ENCODE data around the gene SREBF2. TPM values are rescaled to one million over a fixed set of nuclear protein-coding genes. Genes with fewer than 3 reads are reported as not detected.
A peak's percentile ranks its signal among the peaks of the same experiment; 100 is the strongest.

Gene SREBF2
- total RNA-seq, 4 donors from 2014 or later: 97.5 to 160 (median 146) TPM

DNA sequence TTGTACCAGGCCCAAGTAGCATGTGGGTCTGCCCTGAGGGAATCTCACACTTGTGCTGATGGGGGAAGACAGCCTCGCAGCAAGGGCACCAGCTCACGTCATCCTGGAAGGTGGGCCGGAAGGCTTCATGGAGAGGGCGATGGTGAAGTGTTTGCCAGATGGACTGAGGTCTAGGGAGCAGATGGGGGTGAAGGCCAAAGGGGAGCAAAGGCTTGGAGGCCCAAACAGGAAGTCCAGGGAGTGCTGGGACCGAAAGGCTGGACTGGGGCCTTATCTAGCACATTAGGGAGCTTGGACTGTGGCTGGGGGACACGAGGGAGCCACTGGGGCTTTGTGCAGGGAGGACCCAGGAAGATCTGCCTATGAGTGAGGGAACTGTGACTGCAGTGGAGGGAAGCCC is 94.9 kb downstream of the SREBF2 start:
- no peak overlapping the region for H3K4me3 ChIP-seq
- H3K27ac ChIP-seq: no peak overlapping the region
- peaks cover 13% of the 10 kb centered on the region for H3K4me1 ChIP-seq
- H3K36me3 ChIP-seq: no peaks in the 10 kb centered on the region
- no peaks in the 10 kb centered on the region for H3K9me3 ChIP-seq
- TF ChIP-seq, protein P1, sequence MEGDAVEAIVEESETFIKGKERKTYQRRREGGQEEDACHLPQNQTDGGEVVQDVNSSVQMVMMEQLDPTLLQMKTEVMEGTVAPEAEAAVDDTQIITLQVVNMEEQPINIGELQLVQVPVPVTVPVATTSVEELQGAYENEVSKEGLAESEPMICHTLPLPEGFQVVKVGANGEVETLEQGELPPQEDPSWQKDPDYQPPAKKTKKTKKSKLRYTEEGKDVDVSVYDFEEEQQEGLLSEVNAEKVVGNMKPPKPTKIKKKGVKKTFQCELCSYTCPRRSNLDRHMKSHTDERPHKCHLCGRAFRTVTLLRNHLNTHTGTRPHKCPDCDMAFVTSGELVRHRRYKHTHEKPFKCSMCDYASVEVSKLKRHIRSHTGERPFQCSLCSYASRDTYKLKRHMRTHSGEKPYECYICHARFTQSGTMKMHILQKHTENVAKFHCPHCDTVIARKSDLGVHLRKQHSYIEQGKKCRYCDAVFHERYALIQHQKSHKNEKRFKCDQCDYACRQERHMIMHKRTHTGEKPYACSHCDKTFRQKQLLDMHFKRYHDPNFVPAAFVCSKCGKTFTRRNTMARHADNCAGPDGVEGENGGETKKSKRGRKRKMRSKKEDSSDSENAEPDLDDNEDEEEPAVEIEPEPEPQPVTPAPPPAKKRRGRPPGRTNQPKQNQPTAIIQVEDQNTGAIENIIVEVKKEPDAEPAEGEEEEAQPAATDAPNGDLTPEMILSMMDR (IDR thresholded peaks at IDR 0.05): no peak
- TF ChIP-seq POLR2AphosphoS5 (IDR thresholded peaks at IDR 0.05): no peak
- no peak for TF ChIP-seq POLR2A (IDR thresholded peaks at IDR 0.05)
- no peak for TF ChIP-seq EP300 (IDR thresholded peaks at IDR 0.05)
- WGBS: 88% methylated on average over 5 of the region's 6 CpGs
- H3K27me3 ChIP-seq: peaks cover 21% of the 10 kb centered on the region
- no peak for DNase-seq (ENCODE audit: low spot score in 2 of 2)

DNA sequence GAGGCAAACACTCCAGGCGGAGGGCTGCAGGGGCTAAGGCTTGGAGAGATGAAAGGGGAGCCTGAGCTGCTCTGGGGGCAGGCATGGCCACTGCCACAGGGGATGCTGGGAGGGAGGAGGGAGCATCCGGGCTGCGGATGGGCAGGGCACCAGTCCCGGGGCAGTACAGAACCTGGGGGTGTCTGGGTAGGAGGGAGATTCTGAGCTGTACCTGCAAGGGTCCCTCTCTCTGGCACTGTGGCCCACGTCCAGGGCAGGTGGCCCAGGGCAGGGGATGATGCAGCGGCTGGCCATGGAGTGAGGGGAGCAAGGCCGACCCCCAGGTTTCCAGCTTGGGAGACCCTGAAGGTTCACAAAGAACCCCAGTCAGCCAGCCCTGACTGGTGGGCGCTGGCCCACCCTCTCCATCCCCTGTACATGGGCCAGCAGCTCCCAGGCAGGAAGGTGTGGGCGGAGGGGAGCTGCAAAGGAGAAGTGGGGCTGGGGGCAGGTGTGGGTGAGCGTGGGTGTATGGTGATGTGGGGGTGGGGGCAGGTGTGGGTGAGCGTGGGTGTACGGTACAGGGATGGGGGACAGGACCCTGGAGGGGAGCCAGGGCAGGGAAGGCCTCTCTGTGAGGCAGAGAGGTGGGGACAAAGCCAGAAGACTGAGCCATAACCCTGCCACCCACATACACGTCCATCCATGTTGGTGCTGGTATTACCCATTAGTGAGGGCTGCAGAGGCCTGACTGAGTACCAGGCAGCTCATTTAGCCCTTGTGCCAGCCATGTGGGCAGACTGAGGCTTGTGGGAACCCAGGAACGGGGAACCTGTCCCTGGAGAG is 95.9 kb downstream of the SREBF2 start:
- WGBS: 79% methylated on average over 14 of the region's 14 CpGs
- Histone ChIP-seq H3K36me3 (no peaks in the 10 kb centered on the region), H3K9me3 (no peaks in the 10 kb centered on the region), H3K4me1 (peaks cover 13% of the 10 kb centered on the region), H3K4me3 (no peak overlapping the region), H3K27me3 (peaks cover 21% of the 10 kb centered on the region), H3K27ac (no peak overlapping the region)
- no peak for TF ChIP-seq POLR2AphosphoS5 (IDR thresholded peaks at IDR 0.05)
- TF ChIP-seq POLR2A (IDR thresholded peaks at IDR 0.05): no peak
- TF ChIP-seq EP300 (IDR thresholded peaks at IDR 0.05): no peak
- TF ChIP-seq, protein P1 (IDR thresholded peaks at IDR 0.05): no peak
- DNase-seq (ENCODE audit: low spot score in 2 of 2): no peak

DNA sequence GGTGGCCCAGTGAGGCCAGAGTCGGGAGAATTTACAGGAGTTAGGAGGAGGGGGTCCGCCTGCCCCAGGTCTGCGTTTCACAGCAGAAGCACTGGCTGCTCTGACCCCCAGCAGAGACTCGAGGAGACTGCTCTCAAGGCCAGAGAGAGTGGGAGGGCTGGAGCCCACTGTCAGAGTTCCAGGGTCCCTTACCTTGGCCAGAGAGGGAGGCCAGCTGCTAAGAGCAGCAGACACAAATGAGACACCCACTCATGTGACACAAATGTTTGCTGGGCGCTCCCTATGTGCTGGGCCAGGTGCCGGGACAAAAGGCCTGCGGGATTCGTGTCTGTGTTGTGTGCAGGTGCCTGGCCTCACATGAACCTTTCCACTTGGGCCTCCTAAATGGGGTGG is 96.5 kb downstream of the SREBF2 start:
- Histone ChIP-seq H3K27ac (no peak overlapping the region), H3K9me3 (no peaks in the 10 kb centered on the region), H3K4me3 (no peak overlapping the region), H3K27me3 (peaks cover 21% of the 10 kb centered on the region), H3K36me3 (no peaks in the 10 kb centered on the region), H3K4me1 (peaks cover 13% of the 10 kb centered on the region)
- TF ChIP-seq POLR2AphosphoS5 (IDR thresholded peaks at IDR 0.05) (no peak), POLR2A (IDR thresholded peaks at IDR 0.05) (no peak), EP300 (IDR thresholded peaks at IDR 0.05) (no peak)
- TF ChIP-seq, protein P1 (IDR thresholded peaks at IDR 0.05): no peak
- WGBS: 74% methylated on average over 7 of the region's 8 CpGs
- DNase-seq (ENCODE audit: low spot score in 2 of 2): no peak

DNA sequence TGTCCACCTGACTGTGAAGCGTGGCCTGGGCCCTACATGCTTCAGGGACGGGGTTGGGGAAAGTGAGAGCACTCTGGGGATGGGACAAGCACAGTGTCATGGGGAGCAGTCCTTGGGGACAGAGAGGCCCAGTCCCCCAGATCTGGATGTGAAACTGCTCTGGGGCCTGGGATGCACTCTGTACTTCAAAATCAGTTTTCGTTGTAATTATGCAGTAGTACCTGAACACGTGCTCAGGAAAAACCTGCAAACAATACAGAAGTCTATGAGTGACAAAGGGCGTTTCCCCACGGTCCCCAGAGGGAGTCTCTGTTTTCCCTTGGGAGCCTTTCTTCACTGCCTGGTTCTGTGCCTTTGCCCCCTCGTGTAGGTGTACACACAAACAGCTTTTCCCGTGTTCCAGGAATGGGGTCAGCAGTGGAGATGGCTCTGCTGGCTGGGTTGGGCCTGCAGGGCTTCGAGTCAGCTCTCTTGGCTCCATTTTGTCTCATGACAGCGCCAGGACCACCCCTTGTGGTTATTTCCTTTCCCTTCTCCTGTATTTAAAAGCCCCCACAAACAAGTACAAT is 98.9 kb downstream of the SREBF2 start:
- TF ChIP-seq POLR2AphosphoS5 (IDR thresholded peaks at IDR 0.05): no peak
- WGBS: 79% methylated on average over 10 of the region's 10 CpGs
- DNase-seq (ENCODE audit: low spot score in 2 of 2): no peak

DNA sequence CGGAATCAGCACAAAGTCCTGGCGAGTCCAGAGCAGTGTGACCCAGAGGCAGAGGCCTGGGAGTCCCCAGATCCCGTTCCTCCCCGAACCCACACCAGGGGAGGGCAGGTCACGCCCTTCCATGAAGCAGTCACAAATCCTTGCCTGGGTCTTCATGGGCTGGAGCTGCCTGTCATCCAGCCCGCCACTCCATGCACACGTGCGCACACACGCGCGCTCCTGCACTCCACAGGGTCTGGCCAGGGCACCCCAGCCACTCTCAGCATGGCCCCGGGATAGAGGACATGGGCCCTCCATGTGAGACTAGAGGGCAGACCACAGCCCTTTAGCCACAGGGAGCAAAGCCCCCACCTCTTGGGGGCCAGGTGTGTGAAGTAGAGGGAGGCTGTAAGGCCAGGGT is 99.4 kb downstream of the SREBF2 start:
- TF ChIP-seq, protein P1 (IDR thresholded peaks at IDR 0.05): no peak
- TF ChIP-seq POLR2A (IDR thresholded peaks at IDR 0.05) (no peak), POLR2AphosphoS5 (IDR thresholded peaks at IDR 0.05) (no peak), EP300 (IDR thresholded peaks at IDR 0.05) (no peak)
- no peak overlapping the region for H3K4me3 ChIP-seq
- no peaks in the 10 kb centered on the region for H3K27me3 ChIP-seq
- DNase-seq (ENCODE audit: low spot score in 2 of 2): peak in 1 of 2 donors; percentile 49
- H3K27ac ChIP-seq: no peak overlapping the region
- WGBS: 97% methylated on average over 4 of the region's 12 CpGs
- no peaks in the 10 kb centered on the region for H3K36me3 ChIP-seq
- no peaks in the 10 kb centered on the region for H3K4me1 ChIP-seq
- no peaks in the 10 kb centered on the region for H3K9me3 ChIP-seq

More for the DNA sequence above, 98.9 kb downstream of the SREBF2 start:
- H3K36me3 ChIP-seq: no peaks in the 10 kb centered on the region
- no peaks in the 10 kb centered on the region for H3K9me3 ChIP-seq
- no peak overlapping the region for H3K27ac ChIP-seq
- H3K4me1 ChIP-seq: peaks cover 1% of the 10 kb centered on the region
- H3K27me3 ChIP-seq: peaks cover 4% of the 10 kb centered on the region
- no peak overlapping the region for H3K4me3 ChIP-seq
